Measurements from ENCODE around the gene ZDHHC16. TPM values are rescaled to one million over a fixed set of nuclear protein-coding genes. Genes with fewer than 3 reads are reported as not detected.
"Not testable (repeated sequence)": the region's sequence is repeated elsewhere in the genome, so short reads cannot be mapped to it uniquely, and the experiment has no call there.

ZDHHC16 gene
- total RNA-seq, 1 donor = 5.5 TPM

GRCh38 chr10:97456034-97456685, 10.2 kb downstream of the ZDHHC16 start:
- H3K4me1 ChIP-seq (ENCODE audit: insufficient read depth, low read length) = no peaks in the 10 kb centered on the region
- H3K27me3 ChIP-seq (ENCODE audit: insufficient read depth, low read length) = no peaks in the 10 kb centered on the region
- H3K9me3 ChIP-seq (ENCODE audit: low read depth, low read length) = no peaks in the 10 kb centered on the region
- H3K4me3 ChIP-seq (ENCODE audit: low read length) = no peak overlapping the region

- H3K4me1 ChIP-seq (ENCODE audit: insufficient read depth, low read length) = no peaks in the 10 kb centered on the region
- H3K27me3 ChIP-seq (ENCODE audit: insufficient read depth, low read length) = no peaks in the 10 kb centered on the region
- no peak overlapping the region for H3K4me3 ChIP-seq (ENCODE audit: low read length)
- H3K9me3 ChIP-seq (ENCODE audit: low read depth, low read length) = no peaks in the 10 kb centered on the region
Measured at GRCh38 chr10:97456686-97457065, 10.7 kb downstream of the ZDHHC16 start.

DNA sequence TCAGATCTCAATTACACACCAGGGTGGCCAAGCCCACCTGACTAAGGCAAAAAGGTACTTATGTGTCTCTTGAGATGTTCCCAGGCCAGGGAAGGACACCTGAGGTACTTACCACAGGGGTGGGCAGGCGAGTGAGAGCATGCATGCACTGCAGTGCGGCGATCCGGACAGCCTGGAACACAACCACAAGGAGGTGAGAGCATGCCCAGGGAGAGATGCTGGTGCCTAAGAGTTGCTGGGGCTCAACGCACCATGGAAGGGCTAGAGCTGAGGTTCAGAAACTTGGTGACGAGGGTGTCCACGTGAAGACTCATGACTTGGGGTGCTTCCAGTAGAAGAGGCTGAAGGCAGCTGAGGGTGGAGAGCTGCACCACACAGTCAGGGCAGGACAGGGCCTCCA, 13.1 kb downstream of the ZDHHC16 start:
- no peaks in the 10 kb centered on the region for H3K27me3 ChIP-seq (ENCODE audit: insufficient read depth, low read length)
- no peaks in the 10 kb centered on the region for H3K9me3 ChIP-seq (ENCODE audit: low read depth, low read length)
- no peak overlapping the region for H3K4me3 ChIP-seq (ENCODE audit: low read length)
- H3K4me1 ChIP-seq (ENCODE audit: insufficient read depth, low read length) = no peaks in the 10 kb centered on the region

DNA sequence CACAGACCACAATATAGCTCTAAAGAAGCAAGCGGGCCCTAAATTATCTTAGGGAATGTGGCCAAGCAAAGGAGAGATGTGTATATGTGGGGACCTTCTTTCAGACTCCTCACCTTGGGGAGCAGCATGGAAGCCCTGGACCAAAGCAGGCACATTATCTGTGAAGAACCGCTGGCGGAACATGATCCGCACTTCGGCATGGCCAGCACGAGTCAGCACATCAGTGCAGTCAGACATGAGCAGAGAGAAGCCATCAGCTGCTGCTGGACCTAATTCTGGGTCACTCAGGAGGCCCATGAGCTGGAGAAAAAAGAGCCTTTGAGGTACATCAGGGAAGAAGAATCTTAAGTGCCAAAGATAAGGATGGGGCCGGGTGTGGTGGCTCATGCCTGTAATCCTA, 14.0 kb downstream of the ZDHHC16 start:
- no peaks in the 10 kb centered on the region for H3K4me1 ChIP-seq (ENCODE audit: insufficient read depth, low read length)
- H3K9me3 ChIP-seq (ENCODE audit: low read depth, low read length) = no peaks in the 10 kb centered on the region
- no peak overlapping the region for H3K4me3 ChIP-seq (ENCODE audit: low read length)
- H3K27me3 ChIP-seq (ENCODE audit: insufficient read depth, low read length) = no peaks in the 10 kb centered on the region

DNA sequence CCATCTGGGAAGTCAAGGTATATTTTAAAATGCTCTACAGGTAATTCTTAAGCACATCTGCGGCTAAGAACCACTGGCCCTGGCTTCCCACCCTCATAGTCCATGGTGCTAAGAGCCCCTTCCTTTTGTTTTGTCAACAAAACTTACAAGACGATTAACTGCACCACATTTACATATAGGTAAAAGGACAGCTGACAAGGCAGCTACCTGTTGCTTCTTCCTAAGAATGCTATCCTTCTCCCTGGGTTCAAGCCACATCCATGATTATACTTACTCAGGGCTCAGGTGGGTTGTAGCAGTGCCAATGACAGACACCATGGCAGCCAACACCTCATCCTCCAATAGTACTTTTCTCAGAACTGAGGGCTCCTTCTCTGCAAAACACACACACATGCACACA, 16.3 kb downstream of the ZDHHC16 start:
- Histone ChIP-seq H3K9me3 (ENCODE audit: low read depth, low read length) (no peaks in the 10 kb centered on the region), H3K4me1 (ENCODE audit: insufficient read depth, low read length) (no peaks in the 10 kb centered on the region), H3K4me3 (ENCODE audit: low read length) (no peak overlapping the region), H3K27me3 (ENCODE audit: insufficient read depth, low read length) (no peaks in the 10 kb centered on the region)

- no peak overlapping the region for H3K4me3 ChIP-seq (ENCODE audit: low read length)
- no peaks in the 10 kb centered on the region for H3K27me3 ChIP-seq (ENCODE audit: insufficient read depth, low read length)
- no peaks in the 10 kb centered on the region for H3K9me3 ChIP-seq (ENCODE audit: low read depth, low read length)
- no peaks in the 10 kb centered on the region for H3K4me1 ChIP-seq (ENCODE audit: insufficient read depth, low read length)
Measured at GRCh38 chr10:97463363-97464132, 17.6 kb downstream of the ZDHHC16 start.

- H3K4me1 ChIP-seq (ENCODE audit: insufficient read depth, low read length) = no peaks in the 10 kb centered on the region
- no peaks in the 10 kb centered on the region for H3K9me3 ChIP-seq (ENCODE audit: low read depth, low read length)
- H3K4me3 ChIP-seq (ENCODE audit: low read length) = no peak overlapping the region
- no peaks in the 10 kb centered on the region for H3K27me3 ChIP-seq (ENCODE audit: insufficient read depth, low read length)
Measured at GRCh38 chr10:97464226-97464625, 18.3 kb downstream of the ZDHHC16 start.

DNA sequence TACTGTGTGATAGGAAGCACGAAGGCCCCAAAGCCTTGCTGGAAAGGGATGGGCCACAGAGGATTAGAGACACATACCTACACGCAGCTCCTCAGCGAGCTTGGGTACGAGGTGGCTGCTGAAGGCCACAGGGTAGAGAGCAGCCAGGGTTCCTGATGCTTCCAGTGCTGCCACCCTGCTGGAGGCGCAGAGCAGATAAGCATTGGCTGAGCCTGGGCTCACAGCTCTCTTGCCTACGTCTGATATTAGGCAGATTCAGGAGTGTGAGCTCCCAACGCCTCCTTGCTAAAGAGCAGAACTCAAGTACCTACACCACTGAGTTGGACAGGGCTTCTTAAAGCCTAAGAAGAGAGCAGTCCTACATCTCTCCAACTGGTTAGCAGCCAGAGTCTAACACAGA, 20.0 kb downstream of the ZDHHC16 start:
- no peaks in the 10 kb centered on the region for H3K27me3 ChIP-seq (ENCODE audit: insufficient read depth, low read length)

DNA sequence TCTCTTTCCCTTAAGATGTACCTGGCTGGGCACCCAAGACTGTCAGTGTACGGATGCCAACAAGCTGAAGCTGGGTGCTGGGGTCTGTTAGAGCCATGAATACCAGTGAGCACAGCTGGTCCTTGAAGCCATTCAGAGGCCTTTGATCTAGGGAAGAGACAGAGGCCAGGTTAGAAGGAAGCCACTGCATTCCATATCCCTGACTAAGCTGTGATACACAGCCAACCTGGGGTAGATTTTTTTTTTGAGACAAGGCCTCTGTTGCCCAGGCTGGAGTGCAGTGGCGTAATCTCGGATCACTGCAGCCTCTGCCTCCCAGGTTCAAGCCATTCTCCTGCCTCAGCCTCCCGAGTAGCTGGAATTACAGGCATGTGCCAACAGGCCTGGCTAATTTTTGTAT, 20.8 kb downstream of the ZDHHC16 start:
- H3K27me3 ChIP-seq (ENCODE audit: insufficient read depth, low read length) = no peaks in the 10 kb centered on the region
- H3K4me3 ChIP-seq (ENCODE audit: low read length) = no peak overlapping the region
- no peaks in the 10 kb centered on the region for H3K9me3 ChIP-seq (ENCODE audit: low read depth, low read length)
- H3K4me1 ChIP-seq (ENCODE audit: insufficient read depth, low read length) = no peaks in the 10 kb centered on the region

More for the DNA sequence above, 20.0 kb downstream of the ZDHHC16 start:
- Histone ChIP-seq H3K4me1 (ENCODE audit: insufficient read depth, low read length) (no peaks in the 10 kb centered on the region), H3K9me3 (ENCODE audit: low read depth, low read length) (no peaks in the 10 kb centered on the region), H3K4me3 (ENCODE audit: low read length) (no peak overlapping the region)

GRCh38 chr10:97468162-97468561, 22.2 kb downstream of the ZDHHC16 start:
- H3K4me1 ChIP-seq (ENCODE audit: insufficient read depth, low read length) = no peaks in the 10 kb centered on the region
- H3K9me3 ChIP-seq (ENCODE audit: low read depth, low read length) = no peaks in the 10 kb centered on the region
- no peaks in the 10 kb centered on the region for H3K27me3 ChIP-seq (ENCODE audit: insufficient read depth, low read length)
- no peak overlapping the region for H3K4me3 ChIP-seq (ENCODE audit: low read length)

GRCh38 chr10:97468781-97469180, 22.8 kb downstream of the ZDHHC16 start:
- H3K27me3 ChIP-seq (ENCODE audit: insufficient read depth, low read length); H3K9me3 ChIP-seq (ENCODE audit: low read depth, low read length); H3K4me1 ChIP-seq (ENCODE audit: insufficient read depth, low read length); H3K4me3 ChIP-seq (ENCODE audit: low read length): not testable (repeated sequence)

DNA sequence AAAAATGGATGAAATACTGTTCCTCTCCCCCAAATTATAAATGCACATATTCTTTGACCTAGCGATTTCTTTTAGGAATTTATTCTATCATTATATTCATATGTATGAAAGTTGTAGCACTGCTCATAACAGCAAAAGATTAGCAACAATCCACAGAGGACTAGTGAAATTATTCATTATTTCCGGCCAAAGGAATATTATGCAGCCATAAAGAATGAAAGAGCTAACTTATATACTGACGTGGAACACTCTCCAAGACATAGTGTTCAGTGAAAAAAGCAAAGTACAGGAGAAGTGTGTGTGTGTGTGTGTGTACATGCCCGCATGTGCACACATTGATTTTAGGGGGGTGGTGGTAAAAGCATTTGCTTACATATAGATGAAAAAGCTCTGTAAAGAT, 28.9 kb downstream of the ZDHHC16 start:
- H3K9me3 ChIP-seq (ENCODE audit: low read depth, low read length) = no peaks in the 10 kb centered on the region
- no peaks in the 10 kb centered on the region for H3K4me1 ChIP-seq (ENCODE audit: insufficient read depth, low read length)
- no peak overlapping the region for H3K4me3 ChIP-seq (ENCODE audit: low read length)
- no peaks in the 10 kb centered on the region for H3K27me3 ChIP-seq (ENCODE audit: insufficient read depth, low read length)

GRCh38 chr10:97475936-97476594, 30.1 kb downstream of the ZDHHC16 start:
- Histone ChIP-seq H3K4me1 (ENCODE audit: insufficient read depth, low read length) (no peaks in the 10 kb centered on the region), H3K27me3 (ENCODE audit: insufficient read depth, low read length) (no peaks in the 10 kb centered on the region), H3K9me3 (ENCODE audit: low read depth, low read length) (no peaks in the 10 kb centered on the region), H3K4me3 (ENCODE audit: low read length) (no peak overlapping the region)

- H3K4me1 ChIP-seq (ENCODE audit: insufficient read depth, low read length); H3K9me3 ChIP-seq (ENCODE audit: low read depth, low read length); H3K4me3 ChIP-seq (ENCODE audit: low read length); H3K27me3 ChIP-seq (ENCODE audit: insufficient read depth, low read length): not testable (repeated sequence)
Measured at GRCh38 chr10:97479410-97479809, 33.4 kb downstream of the ZDHHC16 start.

- no peaks in the 10 kb centered on the region for H3K4me1 ChIP-seq (ENCODE audit: insufficient read depth, low read length)
- no peaks in the 10 kb centered on the region for H3K9me3 ChIP-seq (ENCODE audit: low read depth, low read length)
- no peaks in the 10 kb centered on the region for H3K27me3 ChIP-seq (ENCODE audit: insufficient read depth, low read length)
- H3K4me3 ChIP-seq (ENCODE audit: low read length) = no peak overlapping the region
Measured at GRCh38 chr10:97479939-97480338, 34.0 kb downstream of the ZDHHC16 start.

All from mononuclear cell (primary cell).